Left cardiac atrium (tissue), 4 donors: ENCODE measurements around the gene GPR17. TPM values are rescaled to one million over a fixed set of nuclear protein-coding genes. Genes with fewer than 3 reads are reported as not detected.
A peak's percentile ranks its signal among the peaks of the same experiment; 100 is the strongest.

Experiments used
- ATAC-seq, 2 donors: fragments of 200-7000 bp; cut with Tn5 transposase; one replicate each; pipeline ENCODE4 v1.9.1; 2020; ENCODE audit warnings: mild to moderate bottlenecking in 2 of 2, moderate library complexity in 2 of 2
- DNase-seq: peaks from one replicate; pipeline ENCODE4 v3.0.0-alpha.2; 2020
- intact Hi-C, 2 donors: fragments of 100-400 bp; cut with DNase I; formaldehyde crosslinking; loops; one replicate each; pipeline versions ENCODE4 v1.14.1 to v1.15.1; 2022 to 2023
- total RNA-seq, 2 donors: library from RNA; stranded (reverse); fragmentation: NEBNext Ultra II Directional; extraction: Animal tissue kit (Norgen Biotek cat#: 25700); gene quantifications; one replicate each; pipeline ENCODE4 v1.2.1, GENCODE V29; 2021
- donor health status: DM: no; HTN: yes; CAD: no.
- donor health status: DM: no; HTN: yes; CAD: no; lungs with severe emphysema.
- donor health status: DM: yes; HTN: yes; CAD: no.
- donor health status: Dilated cardiomyopathy.

Gene GPR17
- total RNA-seq, 2 donors from 2014 or later: 0.24 TPM; not detected in 1

- DNase-seq (peak; percentile 35), ATAC-seq (no peak)
- intact Hi-C loops: loop anchor here in 1 of 2 donors (10.0 kb wide), 1 partner anchor 135 kb away; no protein-coding TSS in a partner anchor
Observed at GRCh38 chr2:127650041-127650784, 4.3 kb downstream of the GPR17 start.

GRCh38 chr2:127650785-127651380, 4.9 kb downstream of the GPR17 start:
- intact Hi-C loops: loop anchor here in 1 of 2 donors (10.0 kb wide), 1 partner anchor 136 kb away; no protein-coding TSS in a partner anchor
- ATAC-seq: no peak
- peak; percentile 27 for DNase-seq

- no peak for ATAC-seq
- DNase-seq: peak; percentile 38
- intact Hi-C loops: loop anchor here in 1 of 2 donors (10.0 kb wide), 1 partner anchor 137 kb away; no protein-coding TSS in a partner anchor
Observed at GRCh38 chr2:127651381-127651809, 5.4 kb downstream of the GPR17 start.

- intact Hi-C loops: loop anchor here in 1 of 2 donors (10.0 kb wide), 1 partner anchor 137 kb away; no protein-coding TSS in a partner anchor
- ATAC-seq (peak; percentile 69 to 79), DNase-seq (peak; percentile 91)
Observed at GRCh38 chr2:127651971-127652550, 6.1 kb downstream of the GPR17 start.

- no peak for ATAC-seq
Observed at GRCh38 chr2:127652786-127653357, 6.9 kb downstream of the GPR17 start.

GRCh38 chr2:127653421-127654083, 7.6 kb downstream of the GPR17 start:
- intact Hi-C loops: loop anchor here in 1 of 2 donors (10.0 kb wide), 1 partner anchor 139 kb away; no protein-coding TSS in a partner anchor
- ATAC-seq (no peak), DNase-seq (peak; percentile 21)

More at GRCh38 chr2:127652786-127653357, 6.9 kb downstream of the GPR17 start:
- intact Hi-C loops: loop anchor here in 1 of 2 donors (10.0 kb wide), 1 partner anchor 138 kb away; no protein-coding TSS in a partner anchor
- DNase-seq: peak; percentile 27

- intact Hi-C loops: loop anchor here in 1 of 2 donors (10.0 kb wide), 1 partner anchor 139 kb away; no protein-coding TSS in a partner anchor
- peak; percentile 21 for DNase-seq
- ATAC-seq: no peak
Observed at GRCh38 chr2:127654084-127654837, 8.3 kb downstream of the GPR17 start.

GRCh38 chr2:127654838-127655175, 8.9 kb downstream of the GPR17 start:
- intact Hi-C loops: loop anchor here in 1 of 2 donors (10.0 kb wide), 1 partner anchor 140 kb away; no protein-coding TSS in a partner anchor
- DNase-seq: no peak
- no peak for ATAC-seq

GRCh38 chr2:127655209-127656073, 9.5 kb downstream of the GPR17 start:
- DNase-seq: peak; percentile 73
- intact Hi-C loops: loop anchor here in 1 of 2 donors (10.0 kb wide), 1 partner anchor 141 kb away; no protein-coding TSS in a partner anchor
- ATAC-seq: peak; percentile 46 to 62

GRCh38 chr2:127656569-127657231, 10.7 kb downstream of the GPR17 start:
- DNase-seq (peak; percentile 24), ATAC-seq (no peak)
- intact Hi-C loops: loop anchor here in 1 of 2 donors (10.0 kb wide), 1 partner anchor 142 kb away; no protein-coding TSS in a partner anchor

- intact Hi-C loops: loop anchor here in 1 of 2 donors (10.0 kb wide), 1 partner anchor 142 kb away; no protein-coding TSS in a partner anchor
- no peak for ATAC-seq
- DNase-seq: peak; percentile 20
Observed at GRCh38 chr2:127657232-127657595, 11.3 kb downstream of the GPR17 start.

GRCh38 chr2:127658146-127658545, 12.2 kb downstream of the GPR17 start:
- intact Hi-C loops: loop anchor here in 1 of 2 donors (10.0 kb wide), 1 partner anchor 143 kb away; no protein-coding TSS in a partner anchor
- peak; percentile 18 for DNase-seq

GRCh38 chr2:127658641-127659407, 12.9 kb downstream of the GPR17 start:
- ATAC-seq (no peak), DNase-seq (peak; percentile 63)
- intact Hi-C loops: loop anchor here in 1 of 2 donors (10.0 kb wide), 1 partner anchor 144 kb away; no protein-coding TSS in a partner anchor

More at GRCh38 chr2:127658146-127658545, 12.2 kb downstream of the GPR17 start:
- no peak for ATAC-seq

GRCh38 chr2:127659408-127660290, 13.7 kb downstream of the GPR17 start:
- intact Hi-C loops: loop anchor here in 1 of 2 donors (10.0 kb wide), 1 partner anchor 145 kb away; no protein-coding TSS in a partner anchor
- peak; percentile 16 to 52 for ATAC-seq
- DNase-seq: peak; percentile 82

GRCh38 chr2:127660291-127660578, 14.3 kb downstream of the GPR17 start:
- intact Hi-C loops: no loop called here
- DNase-seq (no peak), ATAC-seq (no peak)
